Measurements from ENCODE around the gene HBM. TPM values are rescaled to one million over a fixed set of nuclear protein-coding genes. Genes with fewer than 3 reads are reported as not detected.
"Not testable (repeated sequence)": the region's sequence is repeated elsewhere in the genome, so short reads cannot be mapped to it uniquely, and the experiment has no call there.

The HBM gene
- total RNA-seq, 2 donors from 2014 or later = not detected

- intact Hi-C loops (cut with DNase I) = no loop called here
- H3K4me1 ChIP-seq (replicated peaks) = peaks cover 13% of the 10 kb centered on the region
- TF ChIP-seq CTCF (IDR thresholded peaks at IDR 0.05) (no peak), POLR2AphosphoS5 (IDR thresholded peaks at IDR 0.05) (no peak), POLR2A (IDR thresholded peaks at IDR 0.05) (no peak)
- 90% methylated on average over 13 of the region's 13 CpGs for WGBS
- H3K9me3 ChIP-seq = no peaks in the 10 kb centered on the region
- no peak for DNase-seq (ENCODE audit: low spot score)
- no peak overlapping the region for H3K4me3 ChIP-seq
- H3K27ac ChIP-seq = no peak overlapping the region
- H3K27me3 ChIP-seq (replicated peaks; ENCODE audit: insufficient read depth) = peaks cover 16% of the 10 kb centered on the region
- no peaks in the 10 kb centered on the region for H3K36me3 ChIP-seq
Observed at GRCh38 chr16:162271-162991, 3.3 kb upstream of the HBM start.

DNA sequence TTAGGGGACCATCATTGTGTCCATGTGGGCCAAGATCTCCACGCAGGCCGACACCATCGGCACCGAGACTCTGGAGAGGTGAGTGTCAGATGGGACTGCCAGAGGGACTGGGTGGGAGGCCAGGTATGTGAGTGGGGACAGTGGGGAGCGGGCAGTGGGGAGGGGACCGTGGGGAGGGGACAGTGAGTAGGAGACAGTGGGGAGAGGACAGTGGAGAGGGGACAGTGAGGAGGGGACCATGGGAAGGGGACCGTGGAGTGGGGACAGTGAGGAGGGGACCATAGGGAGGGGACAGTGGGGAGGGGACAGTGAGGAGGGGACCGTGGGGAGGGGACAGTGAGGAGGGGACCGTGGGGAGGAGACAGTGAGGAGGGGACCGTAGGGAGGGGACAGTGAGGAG is 2.6 kb upstream of the HBM start:
- peaks cover 19% of the 10 kb centered on the region for H3K27me3 ChIP-seq (replicated peaks; ENCODE audit: insufficient read depth)
- WGBS = 88% methylated on average over 10 of the region's 10 CpGs

GRCh38 chr16:163696-164095 is 2.1 kb upstream of the HBM start:
- WGBS = 9% methylated on average over 2 of the region's 3 CpGs
- H3K9me3 ChIP-seq; H3K36me3 ChIP-seq; intact Hi-C loops (cut with DNase I); H3K27ac ChIP-seq; H3K4me3 ChIP-seq; DNase-seq (ENCODE audit: low spot score): not testable (repeated sequence)
- Histone ChIP-seq H3K4me1 (replicated peaks) (peaks cover 13% of the 10 kb centered on the region), H3K27me3 (replicated peaks; ENCODE audit: insufficient read depth) (peaks cover 25% of the 10 kb centered on the region)

More for the DNA sequence above, 2.6 kb upstream of the HBM start:
- DNase-seq (ENCODE audit: low spot score); intact Hi-C loops (cut with DNase I); H3K9me3 ChIP-seq; H3K36me3 ChIP-seq; H3K27ac ChIP-seq; H3K4me3 ChIP-seq: not testable (repeated sequence)
- peaks cover 13% of the 10 kb centered on the region for H3K4me1 ChIP-seq (replicated peaks)

GRCh38 chr16:164134-164823 is 1.5 kb upstream of the HBM start:
- peaks cover 26% of the 10 kb centered on the region for H3K27me3 ChIP-seq (replicated peaks; ENCODE audit: insufficient read depth)
- H3K4me3 ChIP-seq = not testable (repeated sequence)

DNA sequence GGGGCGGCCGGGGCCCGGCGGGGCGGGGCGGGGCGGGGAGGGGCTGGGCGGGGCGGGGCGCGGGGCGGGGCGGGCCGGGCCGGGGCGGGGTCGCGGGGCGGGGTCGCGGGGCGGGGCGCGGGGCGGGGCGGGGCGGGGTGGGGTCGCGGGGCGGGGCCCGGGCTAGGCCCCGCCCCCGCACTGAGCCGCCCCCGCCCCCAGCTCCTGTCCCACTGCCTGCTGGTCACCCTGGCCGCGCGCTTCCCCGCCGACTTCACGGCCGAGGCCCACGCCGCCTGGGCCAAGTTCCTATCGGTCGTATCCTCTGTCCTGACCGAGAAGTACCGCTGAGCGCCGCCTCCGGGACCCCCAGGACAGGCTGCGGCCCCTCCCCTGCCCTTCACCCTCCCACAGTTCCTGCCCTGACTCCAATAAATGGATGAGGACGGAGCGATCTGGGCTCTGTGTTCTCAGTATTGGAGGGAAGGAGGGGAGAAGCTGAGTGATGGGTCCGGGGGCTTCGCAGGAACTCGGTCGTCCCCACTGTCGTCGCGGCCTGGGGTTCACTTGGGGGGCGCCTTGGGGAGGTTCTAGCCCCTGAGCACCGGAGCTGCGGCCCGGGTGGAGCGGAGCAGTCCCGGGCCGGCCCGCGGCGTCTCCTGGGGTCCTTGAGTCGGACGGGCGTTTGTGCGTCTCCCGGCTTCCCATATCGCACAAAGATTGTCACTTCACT is 795 bp upstream of the HBM start:
- 3% methylated on average over 26 of the region's 77 CpGs for WGBS

More at GRCh38 chr16:164134-164823, 1.5 kb upstream of the HBM start:
- DNase-seq (ENCODE audit: low spot score); H3K36me3 ChIP-seq; intact Hi-C loops (cut with DNase I); H3K27ac ChIP-seq; H3K9me3 ChIP-seq: not testable (repeated sequence)
- no CpG with 5 or more reads among the region's 80 CpGs for whole genome bisulfite sequencing
- peaks cover 13% of the 10 kb centered on the region for H3K4me1 ChIP-seq (replicated peaks)

More for the DNA sequence above, 795 bp upstream of the HBM start:
- no peak overlapping the region for H3K4me3 ChIP-seq
- peaks cover 13% of the 10 kb centered on the region for H3K4me1 ChIP-seq (replicated peaks)
- intact Hi-C loops (cut with DNase I) = no loop called here
- TF ChIP-seq POLR2AphosphoS5 (IDR thresholded peaks at IDR 0.05) (no peak), POLR2A (IDR thresholded peaks at IDR 0.05) (no peak), CTCF (IDR thresholded peaks at IDR 0.05) (no peak)
- H3K27me3 ChIP-seq (replicated peaks; ENCODE audit: insufficient read depth) = peaks cover 26% of the 10 kb centered on the region
- no peaks in the 10 kb centered on the region for H3K36me3 ChIP-seq
- no peak for DNase-seq (ENCODE audit: low spot score)
- no peaks in the 10 kb centered on the region for H3K9me3 ChIP-seq
- no peak overlapping the region for H3K27ac ChIP-seq
